Astrocyte (in vitro differentiated cells and primary cell): ENCODE measurements around the gene CCDC158. TPM values are rescaled to one million over a fixed set of nuclear protein-coding genes. Genes with fewer than 3 reads are reported as not detected.
"Not testable (repeated sequence)": the region's sequence is repeated elsewhere in the genome, so short reads cannot be mapped to it uniquely, and the experiment has no call there.

Experiments used
- DNase-seq: peaks from one replicate; pipeline ENCODE4 v3.0.0-alpha.2; 2010; ENCODE audit warnings: low read depth
- FAIRE-seq: peaks from 2 replicates; lab custom pipeline; 2011; peaks lifted over from hg19 to GRCh38; lab: Jason Lieb, UNC
- H2AFZ ChIP-seq: 2 replicates; pipeline ENCODE4 v1.6.0; 2012; ENCODE audit warnings: low read depth, low read length, inconsistent platforms
- H3K27ac ChIP-seq: 2 replicates; pipeline ENCODE4 v1.5.1; 2011; ENCODE audit warnings: low read depth, low read length, inconsistent platforms
- H3K27me3 ChIP-seq: 2 replicates; pipeline ENCODE4 v1.6.0; 2011; ENCODE audit warnings: low read length, inconsistent platforms; ENCODE audit not compliant: insufficient read depth
- H3K36me3 ChIP-seq: 2 replicates; pipeline ENCODE4 v1.5.1; 2011; ENCODE audit warnings: low read length, inconsistent platforms; ENCODE audit not compliant: insufficient read depth
- H3K4me1 ChIP-seq: 2 replicates; pipeline ENCODE4 v1.5.1; 2011; ENCODE audit warnings: low read length, inconsistent platforms; ENCODE audit not compliant: insufficient read depth
- H3K4me2 ChIP-seq: 2 replicates; pipeline ENCODE4 v1.6.0; 2012; ENCODE audit warnings: low read length, inconsistent platforms
- H3K4me3 ChIP-seq: 2 replicates; pipeline ENCODE4 v1.5.1; 2011; ENCODE audit warnings: low read depth, mild to moderate bottlenecking, low read length, inconsistent platforms; ENCODE audit not compliant: insufficient read depth
- H3K79me2 ChIP-seq: 2 replicates; pipeline ENCODE4 v1.6.0; 2012; ENCODE audit warnings: mild to moderate bottlenecking, low read length, inconsistent platforms; ENCODE audit not compliant: insufficient read depth
- H3K9ac ChIP-seq: 2 replicates; pipeline ENCODE4 v1.6.0; 2012; ENCODE audit warnings: mild to moderate bottlenecking, low read length, inconsistent platforms
- H3K9me3 ChIP-seq: 2 replicates; pipeline ENCODE4 v1.5.1; 2012; ENCODE audit warnings: low read depth, mild to moderate bottlenecking, low read length, inconsistent platforms; ENCODE audit not compliant: insufficient read depth
- H4K20me1 ChIP-seq: 2 replicates; pipeline ENCODE4 v1.6.0; 2012; ENCODE audit warnings: low read length, inconsistent platforms; ENCODE audit not compliant: insufficient read depth
- H3K27ac Mint-ChIP-seq: one replicate; pipeline ENCODE4 v1.8.0; 2021; ENCODE audit warnings: mild to moderate bottlenecking, mixed read lengths; ENCODE audit not compliant: unreplicated experiment
- H3K27me3 Mint-ChIP-seq: one replicate; pipeline ENCODE4 v1.8.0; 2021; ENCODE audit warnings: low read depth, mixed read lengths; ENCODE audit not compliant: unreplicated experiment
- H3K36me3 Mint-ChIP-seq: one replicate; pipeline ENCODE4 v1.8.0; 2021; ENCODE audit warnings: low read depth, mixed read lengths; ENCODE audit not compliant: unreplicated experiment
- H3K4me1 Mint-ChIP-seq: one replicate; pipeline ENCODE4 v1.8.0; 2021; ENCODE audit warnings: low read depth, mixed read lengths; ENCODE audit not compliant: unreplicated experiment
- H3K4me3 Mint-ChIP-seq: one replicate; pipeline ENCODE4 v1.8.0; 2021; ENCODE audit warnings: mild to moderate bottlenecking, moderate library complexity, mixed read lengths; ENCODE audit not compliant: unreplicated experiment
- H3K9me3 Mint-ChIP-seq: one replicate; pipeline ENCODE4 v1.8.0; 2021; ENCODE audit warnings: mild to moderate bottlenecking, mixed read lengths; ENCODE audit not compliant: unreplicated experiment
- CTCF ChIP-seq: IDR thresholded peaks from 2 replicates; pipeline ENCODE4 v1.5.1; 2011; ENCODE audit warnings: low read depth, mild to moderate bottlenecking, inconsistent platforms, low read length, moderate library complexity; ENCODE audit not compliant: insufficient read depth
- EZH2 ChIP-seq: IDR thresholded peaks from 2 replicates; pipeline ENCODE4 v1.6.1; 2012; ENCODE audit warnings: mild to moderate bottlenecking, low read length, inconsistent platforms; ENCODE audit not compliant: insufficient read depth
- total RNA-seq: library from RNA; stranded (reverse); gene quantifications from 2 replicates; pipeline ENCODE4 v1.2.1, GENCODE V29; 2021

The CCDC158 gene
- total RNA-seq, 1 donor from 2014 or later, result not detected

GRCh38 chr4:76458297-76458696 lies 37.4 kb upstream of the CCDC158 start:
- H3K36me3 ChIP-seq, result no peaks in the 10 kb centered on the region
- Mint-ChIP-seq H3K27ac (peak overlapping the region; percentile 100), H3K36me3 (peaks cover 7% of the 10 kb centered on the region), H3K9me3 (peaks cover 7% of the 10 kb centered on the region), H3K4me3 (peak overlapping the region; percentile 52), H3K4me1 (peaks cover 35% of the 10 kb centered on the region), H3K27me3 (no peaks in the 10 kb centered on the region)
- peaks cover 17% of the 10 kb centered on the region for H3K79me2 ChIP-seq
- DNase-seq, result no peak
- H2AFZ ChIP-seq, result no peak overlapping the region
- peak overlapping the region; percentile 73 for H3K4me2 ChIP-seq
- no peaks in the 10 kb centered on the region for H3K9me3 ChIP-seq
- H3K9ac ChIP-seq, result peak overlapping the region; percentile 80
- FAIRE-seq, result no peak
- no peaks in the 10 kb centered on the region for H4K20me1 ChIP-seq
- no peak for TF ChIP-seq CTCF
- TF ChIP-seq EZH2, result no peak
- H3K4me3 ChIP-seq, result no peak overlapping the region
- H3K4me1 ChIP-seq, result peaks cover 29% of the 10 kb centered on the region
- no peaks in the 10 kb centered on the region for H3K27me3 ChIP-seq
- peak overlapping the region; percentile 96 for H3K27ac ChIP-seq

- peaks cover 35% of the 10 kb centered on the region for H3K4me1 Mint-ChIP-seq
- no peak for FAIRE-seq
Measured at GRCh38 chr4:76457885-76458284, 36.9 kb upstream of the CCDC158 start.

GRCh38 chr4:76454073-76454472 lies 33.1 kb upstream of the CCDC158 start:
- FAIRE-seq, H3K27ac ChIP-seq, H3K9me3 ChIP-seq, H3K27me3 ChIP-seq, H3K4me3 Mint-ChIP-seq, H3K27me3 Mint-ChIP-seq, H3K36me3 ChIP-seq, H4K20me1 ChIP-seq, H2AFZ ChIP-seq, H3K4me3 ChIP-seq, H3K9ac ChIP-seq, H3K9me3 Mint-ChIP-seq, H3K27ac Mint-ChIP-seq, H3K36me3 Mint-ChIP-seq, H3K4me2 ChIP-seq, DNase-seq: not testable (repeated sequence)
- H3K79me2 ChIP-seq, result peaks cover 11% of the 10 kb centered on the region
- H3K4me1 Mint-ChIP-seq, result peaks cover 29% of the 10 kb centered on the region
- H3K4me1 ChIP-seq, result peaks cover 26% of the 10 kb centered on the region

More at GRCh38 chr4:76457885-76458284, 36.9 kb upstream of the CCDC158 start:
- H3K27me3 ChIP-seq, result no peaks in the 10 kb centered on the region
- no peak overlapping the region for H3K4me3 ChIP-seq
- no peaks in the 10 kb centered on the region for H3K9me3 ChIP-seq
- no peak overlapping the region for H3K9ac ChIP-seq
- H3K36me3 ChIP-seq, result no peaks in the 10 kb centered on the region
- H4K20me1 ChIP-seq, result no peaks in the 10 kb centered on the region
- no peak overlapping the region for H3K4me2 ChIP-seq
- Mint-ChIP-seq H3K27ac (peak overlapping the region; percentile 99), H3K36me3 (peaks cover 3% of the 10 kb centered on the region), H3K9me3 (peaks cover 3% of the 10 kb centered on the region), H3K4me3 (peak overlapping the region; percentile 54), H3K27me3 (no peaks in the 10 kb centered on the region)
- no peak for DNase-seq
- TF ChIP-seq EZH2 (no peak), CTCF (no peak)
- peaks cover 29% of the 10 kb centered on the region for H3K4me1 ChIP-seq
- peak overlapping the region; percentile 96 for H3K27ac ChIP-seq
- no peak overlapping the region for H2AFZ ChIP-seq
- peaks cover 19% of the 10 kb centered on the region for H3K79me2 ChIP-seq
